CD4-positive, alpha-beta T cell treated with Interleukin-12 subunit alpha and Interleukin-12 subunit beta, for 1 hour (primary cell): ENCODE results near the gene IL17B.

Experiments
- DNase-seq: peaks from one replicate; pipeline ENCODE4 v3.0.0-alpha.2; 2020

The IL17B gene

GRCh38 chr5:149414405-149415065 lies 35.4 kb upstream of the IL17B start:
- DNase-seq, result no peak

- no peak for DNase-seq
These were observed 34.6 kb upstream of the IL17B start for GRCh38 chr5:149413477-149414210.

GRCh38 chr5:149412783-149413476 lies 33.8 kb upstream of the IL17B start:
- DNase-seq, result no peak

- no peak for DNase-seq
These were observed 32.8 kb upstream of the IL17B start for GRCh38 chr5:149411738-149412519.

DNA sequence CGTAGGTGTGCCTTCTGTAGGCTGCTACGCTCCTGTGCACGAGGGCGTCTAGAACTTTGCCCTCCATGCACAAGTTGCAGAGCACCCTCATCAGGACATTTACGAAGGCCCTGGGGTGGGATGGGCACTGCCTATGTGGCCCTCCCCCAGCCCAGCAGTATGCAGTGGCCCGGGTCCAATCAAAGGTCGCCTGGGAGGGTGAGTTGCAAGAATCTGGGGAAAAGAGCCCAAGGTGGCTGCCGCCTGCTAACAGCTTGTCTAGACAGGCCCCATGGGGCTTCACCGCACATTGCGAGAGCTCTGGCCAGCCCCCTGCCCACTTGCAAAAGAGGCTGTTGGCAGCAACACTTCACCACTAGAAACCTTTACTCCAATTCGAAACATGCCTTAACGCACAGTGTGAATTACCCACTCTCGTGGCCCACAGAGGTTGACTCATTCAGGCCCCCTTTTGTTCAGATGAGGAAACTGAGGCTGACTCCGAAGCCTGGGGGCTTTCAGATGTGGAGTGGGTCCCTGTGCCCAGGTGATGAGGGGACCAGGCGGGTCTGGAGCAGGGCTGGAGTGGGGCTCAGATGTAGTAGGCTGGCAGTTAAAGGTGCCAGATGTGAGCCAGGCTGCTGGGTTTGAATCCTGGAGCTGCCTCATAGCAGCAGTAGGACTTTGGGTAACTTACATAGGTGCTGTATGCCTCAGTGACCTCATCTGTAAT lies 31.8 kb upstream of the IL17B start:
- DNase-seq, result no peak

- DNase-seq, result no peak
These were observed 31.0 kb upstream of the IL17B start for GRCh38 chr5:149410071-149410470.

- DNase-seq, result no peak
These were observed 30.3 kb upstream of the IL17B start for GRCh38 chr5:149409268-149409948.

DNA sequence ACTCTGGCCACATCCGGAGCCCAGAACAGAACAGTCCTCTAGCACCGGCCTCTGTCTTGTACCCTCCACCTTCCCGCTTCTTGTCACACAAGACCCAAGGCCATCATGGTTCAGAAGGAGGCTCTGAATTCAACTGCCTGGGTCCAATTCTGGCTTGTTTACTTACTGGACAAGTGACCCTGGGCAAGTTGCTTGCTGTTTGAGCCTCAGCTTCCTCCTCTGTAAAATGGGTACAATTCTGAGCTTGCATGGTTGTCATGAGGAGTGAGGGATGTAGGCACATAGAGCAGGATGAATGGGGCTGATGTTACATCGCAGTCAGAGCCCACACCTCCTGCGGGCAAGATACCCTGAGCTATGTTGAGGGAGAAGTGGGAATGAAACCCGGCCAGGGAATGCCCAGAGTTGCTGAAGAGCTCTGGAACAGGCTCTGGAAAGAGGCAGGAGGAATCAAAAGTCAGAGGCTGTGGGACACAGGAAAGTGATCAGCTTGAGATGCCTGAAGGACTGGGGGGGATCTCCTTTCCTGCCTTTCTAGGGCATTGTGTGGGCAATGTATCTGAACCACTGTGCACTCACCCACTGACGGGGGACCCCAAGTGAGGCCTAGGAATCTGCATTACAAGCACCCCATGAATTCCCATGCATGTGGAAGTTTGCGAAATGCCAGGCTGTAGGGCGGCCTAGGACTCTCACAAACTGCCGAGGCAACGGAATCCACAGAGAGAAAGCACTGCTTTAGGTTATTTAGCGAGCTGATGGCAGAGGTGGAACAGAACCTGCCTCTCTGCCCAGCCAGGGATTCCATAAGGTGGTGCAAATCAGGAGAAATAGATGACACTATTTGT lies 29.4 kb upstream of the IL17B start:
- no peak for DNase-seq

DNA sequence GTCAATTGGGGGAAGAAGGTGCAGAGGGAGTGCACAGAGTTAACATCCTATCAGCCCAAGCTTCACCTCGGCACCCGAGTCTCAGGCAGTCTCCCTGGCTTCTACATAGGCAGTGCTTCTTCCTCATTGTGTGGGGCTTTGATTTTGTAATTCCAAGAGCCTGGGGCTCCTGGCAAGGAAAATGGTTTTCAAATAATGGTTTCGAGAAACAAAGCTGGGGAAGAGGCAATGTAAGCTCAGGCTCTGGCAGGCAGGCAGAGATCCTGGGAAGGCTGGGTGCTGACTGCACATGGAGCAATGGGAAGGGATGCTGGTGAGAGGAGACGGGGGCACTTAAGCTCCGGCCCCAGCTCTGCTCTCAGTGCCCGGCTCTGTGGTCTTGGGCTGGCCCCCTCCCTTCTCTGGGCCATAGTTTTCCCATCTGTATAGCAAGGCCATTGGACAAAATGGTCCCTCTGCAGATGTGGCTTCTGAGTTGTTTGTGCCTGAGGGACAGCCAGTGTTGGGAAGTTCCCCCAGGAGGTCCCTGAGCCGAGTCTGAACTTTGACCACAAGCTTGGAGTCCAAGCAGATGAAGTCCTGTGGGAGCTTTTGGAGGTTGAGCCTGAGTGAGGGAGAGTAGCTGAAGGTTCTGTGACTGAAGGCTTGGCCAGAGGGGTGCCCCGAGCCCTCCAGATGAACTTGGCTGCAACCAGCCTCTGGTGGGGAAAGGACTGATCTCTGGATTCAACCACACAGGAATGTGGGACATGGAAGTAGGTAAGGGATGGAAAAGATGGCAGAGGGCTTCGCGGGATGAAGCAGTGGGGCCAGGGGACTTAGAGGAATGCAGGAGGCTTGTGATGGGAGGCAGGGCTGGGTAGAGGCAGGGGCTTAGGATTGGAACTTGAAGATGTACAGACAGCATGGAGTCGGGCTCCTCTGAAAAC lies 28.5 kb upstream of the IL17B start:
- no peak for DNase-seq

DNA sequence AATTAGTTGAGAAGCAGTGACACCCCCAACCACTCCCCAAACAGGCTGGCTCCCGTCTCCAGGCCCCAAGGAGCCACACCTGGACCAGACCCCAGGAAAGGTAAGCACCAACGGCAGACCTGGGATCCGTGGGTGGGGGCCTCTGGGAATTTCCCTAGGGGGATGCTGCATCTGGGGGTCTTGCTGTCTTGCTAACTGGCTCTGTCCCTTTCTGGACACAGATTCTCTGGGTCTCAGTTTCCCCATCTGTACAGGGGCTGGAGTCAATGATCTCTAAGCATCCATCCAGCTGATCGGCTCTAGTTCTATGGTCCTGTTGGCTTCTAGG lies 27.9 kb upstream of the IL17B start:
- DNase-seq, result no peak

DNA sequence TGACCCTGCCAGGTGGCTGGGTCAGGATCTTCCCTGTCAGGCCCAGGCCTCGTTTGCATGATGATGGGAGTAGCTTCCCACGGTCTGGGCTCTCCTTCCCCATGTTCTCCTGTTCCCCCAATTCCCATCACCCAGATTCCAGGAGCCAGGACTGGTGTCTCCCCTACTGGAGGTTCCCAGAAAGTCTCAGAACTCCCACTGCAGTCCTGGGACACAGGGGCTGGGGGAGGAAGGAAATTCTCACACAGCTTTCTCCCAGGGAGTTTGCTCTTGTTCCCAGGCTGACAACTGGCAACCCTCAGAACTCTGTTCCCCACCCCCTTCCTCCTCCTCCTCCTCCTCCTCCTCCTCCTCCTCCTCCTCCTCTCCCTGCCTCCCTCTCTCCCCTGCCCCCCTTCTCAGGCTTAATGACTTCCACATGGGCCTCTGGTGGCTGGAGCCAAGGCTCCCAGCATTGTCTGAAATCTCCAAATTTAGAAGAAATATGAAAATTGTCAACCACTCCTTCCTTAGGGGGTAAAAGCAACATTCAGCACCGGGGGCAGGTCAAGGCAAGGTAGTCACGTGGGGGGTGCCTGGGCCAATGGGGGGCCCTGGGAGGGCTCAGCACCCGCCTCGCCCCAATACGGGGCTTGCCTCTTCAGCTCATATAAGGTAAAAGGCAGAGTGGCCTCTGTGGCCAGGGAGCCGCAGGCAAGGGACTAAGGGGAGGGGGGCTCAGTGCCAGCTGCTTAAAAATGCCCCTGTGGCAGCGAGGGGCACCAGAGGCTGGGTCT lies 27.3 kb upstream of the IL17B start:
- DNase-seq, result no peak

GRCh38 chr5:149405550-149406202 lies 26.6 kb upstream of the IL17B start:
- no peak for DNase-seq

DNA sequence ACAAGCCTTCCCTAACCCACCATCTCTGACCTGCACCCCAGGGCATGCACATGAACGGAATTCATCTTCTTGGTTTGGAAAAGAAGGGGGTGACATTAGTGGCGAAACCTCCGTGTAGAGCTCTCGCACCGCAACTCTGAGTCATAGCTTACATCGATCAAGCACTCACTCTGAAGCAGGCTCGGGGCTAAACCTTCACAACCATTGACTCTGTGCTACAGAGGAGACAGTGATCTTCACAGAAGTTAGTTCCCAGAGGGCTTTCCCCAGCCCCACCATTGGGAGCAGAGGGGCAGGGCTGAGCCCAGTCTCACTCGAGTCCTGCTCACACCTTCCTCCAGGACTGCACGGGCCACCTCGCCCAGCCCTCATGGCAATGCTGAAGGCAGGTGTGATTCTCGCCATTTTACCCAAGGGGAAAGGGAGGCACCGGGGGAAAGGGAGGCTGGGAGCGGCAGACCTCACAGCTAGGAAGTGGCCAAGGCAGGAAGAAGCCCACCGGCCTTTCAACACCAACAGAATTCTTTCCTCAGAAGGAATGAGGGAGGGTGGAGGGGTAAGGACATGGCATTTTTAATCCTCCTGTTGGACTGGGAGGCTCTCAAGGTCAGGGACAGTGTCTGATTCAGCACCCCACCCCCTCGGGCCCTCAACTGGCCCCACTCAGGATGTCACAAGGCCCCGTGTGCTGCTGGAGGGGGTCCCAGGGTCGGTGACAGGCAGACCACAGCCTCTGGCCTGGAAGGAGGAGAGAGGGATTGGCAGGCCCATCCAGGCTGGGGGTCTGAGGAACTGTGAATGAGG lies 25.9 kb upstream of the IL17B start:
- no peak for DNase-seq

DNA sequence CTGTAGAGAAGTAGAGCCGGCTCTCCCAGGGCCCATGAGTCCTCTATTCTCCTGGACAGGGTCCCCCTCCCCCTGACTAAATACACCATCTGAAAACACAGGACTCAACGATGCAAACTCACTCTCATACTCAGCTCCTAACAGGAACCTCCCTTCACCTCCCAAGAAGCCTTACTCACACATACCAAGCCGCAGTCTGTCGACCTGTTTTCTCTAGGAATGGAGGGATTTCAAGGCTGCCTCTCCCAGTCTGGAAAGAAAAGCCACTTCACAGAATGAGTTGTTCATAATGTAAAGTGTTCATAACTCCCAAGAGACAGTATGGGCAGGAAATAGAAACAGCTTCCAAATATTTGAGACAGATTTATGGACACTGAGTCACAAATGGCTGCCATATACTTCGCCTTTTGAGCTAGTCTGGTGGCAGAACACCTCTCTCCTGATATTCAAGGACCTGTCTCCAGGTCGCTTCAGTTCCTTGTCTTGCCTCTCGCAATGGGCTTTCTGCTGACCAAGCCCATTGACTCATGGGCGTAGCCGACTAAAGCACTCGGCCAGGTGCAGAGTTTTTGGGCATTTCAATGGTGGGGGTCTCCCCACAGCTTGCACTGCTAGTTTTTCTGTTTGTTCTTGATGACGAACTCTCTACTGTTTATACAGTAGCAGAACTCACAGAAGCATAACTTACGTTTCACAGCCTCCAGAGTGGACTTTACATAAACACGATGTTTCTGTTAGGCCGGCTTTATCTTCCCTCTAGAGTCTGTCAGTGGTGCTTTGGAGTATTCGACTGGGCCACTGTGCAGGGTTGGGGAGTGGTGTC lies 25.0 kb upstream of the IL17B start:
- no peak for DNase-seq

GRCh38 chr5:149402291-149402690 lies 23.2 kb upstream of the IL17B start:
- DNase-seq, result no peak

- DNase-seq, result no peak
These were observed 22.0 kb upstream of the IL17B start for GRCh38 chr5:149401051-149401450.

DNA sequence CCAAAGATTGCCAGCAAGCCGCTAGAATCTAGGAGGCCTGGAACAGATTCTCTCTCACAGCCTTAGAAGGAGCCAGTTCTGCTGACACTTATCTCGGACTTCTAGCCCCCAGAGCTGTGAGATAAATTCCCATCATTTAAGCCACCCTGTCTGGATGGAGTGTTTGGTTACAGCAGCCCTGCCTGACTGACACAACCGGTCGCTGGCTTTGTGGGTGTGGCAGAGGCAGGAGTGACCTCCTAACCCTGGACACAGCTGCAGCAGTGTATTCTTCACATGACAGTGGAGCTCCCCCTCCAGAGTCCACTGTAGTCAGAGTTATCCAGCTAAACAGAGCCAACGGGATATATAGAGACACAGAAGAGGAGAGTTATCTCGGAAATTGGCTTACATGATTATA lies 21.2 kb upstream of the IL17B start:
- DNase-seq, result no peak
